Subcutaneous adipose tissue (tissue), 4 donors: ENCODE results near the gene PLD6. TPM values are rescaled to one million over a fixed set of nuclear protein-coding genes. Genes with fewer than 3 reads are reported as not detected.

ENCODE experiments used
- CTCF ChIP-seq: fragments of 450-650 bp; IDR thresholded peaks from one replicate; pipeline ENCODE4 v1.5.1; 2016; ENCODE audit warnings: low read depth, mild to moderate bottlenecking, control low read depth, antibody characterized with exemption, moderate library complexity
- total RNA-seq, 4 donors: library from RNA; depleted of rRNA; stranded (reverse); fragments of >200 nt; gene quantifications; one replicate each; pipeline ENCODE4 v1.1.0, GENCODE V29; 2016

Gene PLD6
- total RNA-seq, 4 donors from 2014 or later, result 3.4 to 18.1 (median 3.7) TPM

- no peak for TF ChIP-seq CTCF
Measured at GRCh38 chr17:17214646-17215436, 8.7 kb upstream of the PLD6 start.

- TF ChIP-seq CTCF, result no peak
Measured at GRCh38 chr17:17213775-17214174, 7.6 kb upstream of the PLD6 start.

- no peak for TF ChIP-seq CTCF
Measured at GRCh38 chr17:17207998-17208397, 1.9 kb upstream of the PLD6 start.

GRCh38 chr17:17206913-17207335 is 791 bp upstream of the PLD6 start:
- TF ChIP-seq CTCF, result no peak

- TF ChIP-seq CTCF, result no peak
Measured at GRCh38 chr17:17205368-17206123, 587 bp downstream of the PLD6 start.

GRCh38 chr17:17204635-17205231 is 1.4 kb downstream of the PLD6 start:
- TF ChIP-seq CTCF, result no peak

- no peak for TF ChIP-seq CTCF
Measured at GRCh38 chr17:17204041-17204591, 2.0 kb downstream of the PLD6 start.
